Activated CD8-positive, alpha-beta T cell treated with anti-CD3 and anti-CD28 coated beads for 36 hours (primary cell): ENCODE measurements around the gene APOBEC3B. TPM values are rescaled to one million over a fixed set of nuclear protein-coding genes. Genes with fewer than 3 reads are reported as not detected.

Source experiments
- ATAC-seq: fragments of 200-7000 bp; cut with Tn5 transposase; one replicate; pipeline ENCODE4 v1.10.0; 2021; ENCODE audit warnings: mild to moderate bottlenecking, moderate library complexity
- CTCF ChIA-PET: fragments of 350-600 bp; sonication (Branson Sonifier 250); formaldehyde crosslinking; loops from one replicate; lab custom pipeline; 2021; ENCODE audit warnings: antibody characterized with exemption; lab: Charles Lee
- POLR2A ChIA-PET: fragments of 350-600 bp; sonication (Branson Sonifier 250); formaldehyde crosslinking; loops from one replicate; lab custom pipeline; 2021; ENCODE audit warnings: antibody characterized with exemption; lab: Charles Lee
- DNase-seq: peaks from one replicate; pipeline ENCODE4 v3.0.0-alpha.2; 2020
- H3K27ac Mint-ChIP-seq: one replicate; pipeline ENCODE4 v1.8.0; 2021; ENCODE audit warnings: mild to moderate bottlenecking, mixed read lengths
- H3K27me3 Mint-ChIP-seq: one replicate; pipeline ENCODE4 v1.8.0; 2021; ENCODE audit warnings: mixed read lengths
- H3K36me3 Mint-ChIP-seq: one replicate; pipeline ENCODE4 v1.8.0; 2021; ENCODE audit warnings: low read depth, mixed read lengths
- H3K4me1 Mint-ChIP-seq: one replicate; pipeline ENCODE4 v1.8.0; 2021; ENCODE audit warnings: low read depth, mixed read lengths
- H3K4me3 Mint-ChIP-seq: one replicate; pipeline ENCODE4 v1.8.0; 2021; ENCODE audit warnings: mild to moderate bottlenecking, moderate library complexity, mixed read lengths
- H3K9me3 Mint-ChIP-seq: one replicate; pipeline ENCODE4 v1.8.0; 2021; ENCODE audit warnings: mixed read lengths
- intact Hi-C: fragments of 100-400 bp; cut with micrococcal nuclease; formaldehyde crosslinking; loops from one replicate; pipeline ENCODE4 v1.10.0; 2022
- total RNA-seq, 2 experiments: library from RNA; stranded (reverse); gene quantifications; one replicate each; pipeline ENCODE4 v1.2.3, GENCODE V29; 2021
- TF ChIP-seq, protein P1 (sequence below): fragments of 200-600 bp; IDR thresholded peaks from one replicate; pipeline ENCODE4 v1.8.0; 2022; ENCODE audit warnings: antibody characterized with exemption, mild to moderate bottlenecking

APOBEC3B gene
- total RNA-seq, 2 experiments from 2014 or later = 5.0 to 5.1 TPM

DNA sequence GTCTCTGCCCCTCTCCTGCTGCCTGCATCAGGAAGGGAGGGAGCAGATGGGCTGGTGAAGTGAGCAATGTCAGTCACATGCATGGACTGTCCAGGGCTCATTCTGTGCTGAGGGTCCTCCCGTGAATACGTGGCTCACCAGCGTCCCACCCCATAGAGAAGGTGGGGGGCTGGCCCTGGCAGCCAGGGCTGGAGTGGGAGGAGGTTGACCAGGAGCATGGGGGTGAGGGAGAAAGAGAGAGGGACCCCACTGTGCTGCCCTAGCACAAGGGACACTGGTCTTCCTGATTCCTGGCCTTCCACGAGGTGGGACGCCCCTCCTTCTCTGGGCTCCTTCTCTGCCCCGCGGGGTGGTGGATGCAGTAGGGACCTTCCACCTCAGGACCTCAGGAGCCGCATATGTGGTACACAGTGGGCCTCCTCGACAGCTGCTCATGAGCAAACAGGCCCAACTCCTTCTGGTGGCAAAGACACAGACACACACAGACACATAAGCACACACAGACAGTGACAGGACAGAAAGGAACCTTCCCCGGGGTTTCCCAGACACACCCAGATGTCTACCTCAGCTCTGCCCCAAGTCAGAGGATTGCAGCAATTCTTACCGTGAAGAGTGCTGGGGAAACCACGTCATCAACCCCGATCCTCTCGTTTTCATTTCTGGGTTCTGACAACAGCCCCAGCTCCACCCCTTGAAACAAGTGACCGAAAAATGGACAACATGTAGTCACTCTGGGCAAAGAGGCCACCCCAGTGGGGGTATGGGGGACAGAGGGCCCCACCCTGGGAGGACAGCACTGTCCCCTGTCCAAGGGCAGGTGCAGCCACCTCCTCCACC, 28.4 kb upstream of the APOBEC3B start:
- peak; percentile 93 for ATAC-seq
- peaks cover 28% of the 10 kb centered on the region for H3K4me1 Mint-ChIP-seq
- CTCF ChIA-PET = interaction anchor here (1.0 to 3.2 kb wide), 5 partner anchors 11 to 84 kb away, joined by 3 to 17 read pairs (median 9); partner anchors contain the start of gene APOBEC3B

DNA sequence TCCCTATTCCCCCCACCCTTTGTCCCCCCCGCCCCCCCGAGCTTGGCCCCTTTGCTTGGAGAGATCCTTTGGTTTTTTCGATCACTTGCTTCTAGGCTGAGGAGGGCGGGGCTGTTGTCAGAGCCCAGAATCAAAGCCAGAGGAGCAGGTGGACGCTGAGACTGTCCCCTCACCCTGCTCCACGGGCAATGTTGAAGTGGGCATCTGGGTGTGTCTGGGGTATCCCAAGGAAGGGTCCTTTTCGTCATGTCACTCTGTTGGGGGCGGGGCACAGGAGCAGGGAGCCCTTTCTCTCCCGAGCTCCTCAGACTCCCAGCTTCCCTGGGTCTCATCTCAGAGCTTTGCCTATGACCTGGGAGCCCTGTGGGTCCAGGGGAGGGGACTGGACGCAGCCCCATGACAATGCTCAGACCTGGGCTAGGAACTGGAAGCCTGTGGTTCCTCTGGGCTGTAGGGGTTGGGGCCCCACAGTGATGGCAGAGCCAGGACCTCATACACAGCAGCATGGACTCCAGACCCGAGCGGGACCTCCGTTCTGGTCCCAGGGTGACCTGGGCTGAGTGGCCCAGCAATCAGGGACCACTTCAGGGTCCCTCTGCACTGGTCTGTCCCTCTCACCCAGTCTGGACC, 27.6 kb upstream of the APOBEC3B start:
- POLR2A ChIA-PET = interaction anchor here (0.7 to 3.9 kb wide), 6 partner anchors 11 to 85 kb away, joined by 3 to 11 read pairs (median 4); no protein-coding TSS in a partner anchor
- CTCF ChIA-PET = interaction anchor here (1.0 to 3.2 kb wide), 5 partner anchors 12 to 85 kb away, joined by 3 to 17 read pairs (median 9); partner anchors contain the start of gene APOBEC3B
- H3K9me3 Mint-ChIP-seq = no peaks in the 10 kb centered on the region
- intact Hi-C loops = no loop called here
- no peaks in the 10 kb centered on the region for H3K36me3 Mint-ChIP-seq
- H3K27me3 Mint-ChIP-seq = peaks cover 7% of the 10 kb centered on the region
- H3K27ac Mint-ChIP-seq = peak overlapping the region; percentile 89
- ATAC-seq (peak; percentile 24), DNase-seq (no peak)
- H3K4me1 Mint-ChIP-seq = peaks cover 28% of the 10 kb centered on the region
- peak overlapping the region; percentile 24 for H3K4me3 Mint-ChIP-seq
- TF ChIP-seq, protein P1, sequence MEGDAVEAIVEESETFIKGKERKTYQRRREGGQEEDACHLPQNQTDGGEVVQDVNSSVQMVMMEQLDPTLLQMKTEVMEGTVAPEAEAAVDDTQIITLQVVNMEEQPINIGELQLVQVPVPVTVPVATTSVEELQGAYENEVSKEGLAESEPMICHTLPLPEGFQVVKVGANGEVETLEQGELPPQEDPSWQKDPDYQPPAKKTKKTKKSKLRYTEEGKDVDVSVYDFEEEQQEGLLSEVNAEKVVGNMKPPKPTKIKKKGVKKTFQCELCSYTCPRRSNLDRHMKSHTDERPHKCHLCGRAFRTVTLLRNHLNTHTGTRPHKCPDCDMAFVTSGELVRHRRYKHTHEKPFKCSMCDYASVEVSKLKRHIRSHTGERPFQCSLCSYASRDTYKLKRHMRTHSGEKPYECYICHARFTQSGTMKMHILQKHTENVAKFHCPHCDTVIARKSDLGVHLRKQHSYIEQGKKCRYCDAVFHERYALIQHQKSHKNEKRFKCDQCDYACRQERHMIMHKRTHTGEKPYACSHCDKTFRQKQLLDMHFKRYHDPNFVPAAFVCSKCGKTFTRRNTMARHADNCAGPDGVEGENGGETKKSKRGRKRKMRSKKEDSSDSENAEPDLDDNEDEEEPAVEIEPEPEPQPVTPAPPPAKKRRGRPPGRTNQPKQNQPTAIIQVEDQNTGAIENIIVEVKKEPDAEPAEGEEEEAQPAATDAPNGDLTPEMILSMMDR = no peak

More for the DNA sequence above, 28.4 kb upstream of the APOBEC3B start:
- POLR2A ChIA-PET = interaction anchor here (0.7 to 3.9 kb wide), 6 partner anchors 10 to 84 kb away, joined by 3 to 14 read pairs (median 4); no protein-coding TSS in a partner anchor
- Mint-ChIP-seq H3K9me3 (no peaks in the 10 kb centered on the region), H3K27me3 (peaks cover 9% of the 10 kb centered on the region), H3K27ac (peak overlapping the region; percentile 89), H3K36me3 (no peaks in the 10 kb centered on the region), H3K4me3 (peak overlapping the region; percentile 22)
- peak; percentile 89 for DNase-seq
- intact Hi-C loops = no loop called here
- TF ChIP-seq, protein P1 = no peak

DNA sequence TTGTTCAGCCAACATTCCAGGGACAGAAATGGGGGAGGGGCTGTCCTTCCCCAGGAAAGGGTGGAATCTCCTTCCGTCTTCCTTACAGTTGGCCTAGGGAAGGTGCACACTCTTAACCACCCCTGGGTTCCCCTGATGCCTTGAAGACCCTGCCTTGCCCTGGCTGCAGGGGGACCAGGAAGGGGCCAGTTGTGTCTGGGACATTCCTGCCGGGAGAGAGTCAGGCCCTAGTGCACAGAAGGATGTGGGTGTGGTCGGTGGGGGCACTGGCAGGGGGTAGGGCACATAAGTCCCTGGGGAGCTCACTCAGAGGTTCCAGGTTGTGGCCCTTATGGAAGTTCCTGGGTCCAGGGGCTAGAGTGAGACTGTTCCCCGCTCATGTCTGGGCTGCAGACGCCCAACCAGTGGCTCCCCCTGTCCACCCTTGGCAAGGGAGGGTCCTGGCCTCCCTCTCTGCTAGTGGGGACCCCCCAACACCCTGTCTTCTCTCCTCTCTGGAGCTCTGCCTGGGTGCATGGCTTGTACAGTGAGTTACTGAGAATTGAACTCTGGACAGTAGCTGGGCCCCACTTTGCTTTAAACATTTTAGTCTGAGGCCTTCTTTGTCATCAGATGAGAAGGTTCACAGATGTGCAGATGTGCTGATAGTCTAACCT, 26.8 kb upstream of the APOBEC3B start:
- intact Hi-C loops = no loop called here
- TF ChIP-seq, protein P1 = no peak
- ATAC-seq (no peak), DNase-seq (no peak)
- ChIA-PET POLR2A (interaction anchor here (1.0 to 3.9 kb wide), 2 partner anchors 12 to 14 kb away, joined by 4 to 11 read pairs; no protein-coding TSS in a partner anchor), CTCF (interaction anchor here (1.3 to 3.2 kb wide), 4 partner anchors 13 to 166 kb away, joined by 4 to 17 read pairs (median 10); no protein-coding TSS in a partner anchor)
- H3K4me3 Mint-ChIP-seq = no peak overlapping the region
- no peaks in the 10 kb centered on the region for H3K9me3 Mint-ChIP-seq
- peak overlapping the region; percentile 89 for H3K27ac Mint-ChIP-seq
- H3K36me3 Mint-ChIP-seq = no peaks in the 10 kb centered on the region
- H3K4me1 Mint-ChIP-seq = peaks cover 28% of the 10 kb centered on the region
- peaks cover 7% of the 10 kb centered on the region for H3K27me3 Mint-ChIP-seq

DNA sequence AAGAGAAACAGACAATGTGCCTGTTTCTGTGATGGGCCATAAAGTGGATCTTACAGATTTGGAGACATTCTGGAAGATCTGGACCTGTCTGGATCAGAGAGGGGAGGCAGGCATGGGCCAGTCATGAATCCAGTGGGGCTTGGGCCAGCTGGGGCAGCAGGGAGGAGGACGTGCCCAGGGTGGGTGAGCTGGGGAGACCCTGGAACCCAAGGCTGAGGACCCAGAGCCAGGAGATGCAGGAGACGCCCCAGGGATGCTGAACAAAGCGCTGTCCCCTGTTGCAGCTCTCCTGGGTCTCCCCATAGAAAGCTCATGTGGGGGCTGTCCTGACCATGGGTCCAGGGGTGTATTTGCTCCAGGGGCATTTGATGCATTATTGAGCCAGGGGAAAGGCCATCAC, 26.2 kb upstream of the APOBEC3B start:
- no peaks in the 10 kb centered on the region for H3K36me3 Mint-ChIP-seq
- H3K27ac Mint-ChIP-seq = peak overlapping the region; percentile 89
- ATAC-seq (no peak), DNase-seq (no peak)
- TF ChIP-seq, protein P1 = no peak
- ChIA-PET POLR2A (interaction anchor here (0.9 to 3.9 kb wide), 2 partner anchors 12 to 25 kb away, joined by 3 to 11 read pairs; no protein-coding TSS in a partner anchor), CTCF (interaction anchor here (1.3 to 3.2 kb wide), 3 partner anchors 18 to 166 kb away, joined by 4 to 17 read pairs (median 10); no protein-coding TSS in a partner anchor)
- intact Hi-C loops = no loop called here
- peaks cover 7% of the 10 kb centered on the region for H3K27me3 Mint-ChIP-seq
- no peak overlapping the region for H3K4me3 Mint-ChIP-seq
- H3K4me1 Mint-ChIP-seq = peaks cover 28% of the 10 kb centered on the region
- H3K9me3 Mint-ChIP-seq = no peaks in the 10 kb centered on the region
